SH-SY5Y (cell line): Measurements from ENCODE around the gene NACC1.

Experiments
- GATA2 ChIP-seq: IDR thresholded peaks from 2 replicates; pipeline ENCODE4 v1.6.1; 2011; ENCODE audit warnings: mild to moderate bottlenecking, low read depth, low read length
- GATA3 ChIP-seq: IDR thresholded peaks from 2 replicates; pipeline ENCODE4 v1.6.1; 2011; ENCODE audit warnings: low read depth, mild to moderate bottlenecking, low read length, moderate library complexity

- TF ChIP-seq GATA3 = no peak
- TF ChIP-seq GATA2 = no peak
These were observed 33.0 kb downstream of the NACC1 start for GRCh38 chr19:13150931-13151604.
